HCT116 (cell line): Measurements from ENCODE around the gene FAM117A. TPM values are rescaled to one million over a fixed set of nuclear protein-coding genes. Genes with fewer than 3 reads are reported as not detected.

ENCODE experiments used
- ATAC-seq: fragments of 200-7000 bp; cut with Tn5 transposase; 2 replicates; pipeline ENCODE4 v1.9.1; 2020; ENCODE audit warnings: mild to moderate bottlenecking, moderate library complexity
- BruUV-seq: library from RNA; stranded (reverse); fragments of 400-500 nt; replicated peaks from 2 replicates; lab custom pipeline; 2021; lab: Mats Ljungman, UMichigan
- CTCF ChIA-PET: fragments of 300-600 bp; sonication (Branson Sonifier 250); formaldehyde crosslinking; loops from one replicate; lab custom pipeline; 2021; ENCODE audit warnings: antibody characterized with exemption; lab: Charles Lee
- POLR2A ChIA-PET: fragments of 300-600, 350-600 bp; sonication (Branson Sonifier 250); formaldehyde crosslinking; loops from one replicate; lab custom pipeline; 2021; ENCODE audit warnings: antibody characterized with exemption; lab: Charles Lee
- RAD21 ChIA-PET, 2 experiments: fragments of 300-600 bp; sonication (Branson Sonifier 250); formaldehyde crosslinking; loops; one replicate each; lab custom pipeline; 2023; ENCODE audit warnings: low total read pairs in 2 of 2; ENCODE audit not compliant: uncharacterized antibody in 2 of 2, unreplicated experiment in 2 of 2, low non-redundant PET in 1 of 2; lab: Charles Lee
- DNase-seq: peaks from one replicate; pipeline ENCODE4 v3.0.0-alpha.2; 2010; ENCODE audit warnings: low read depth, low spot score
- H2AFZ ChIP-seq: fragments of 200-600 bp; shearing (Covaris generic), sonication (generic); 2 replicates; pipeline ENCODE4 v1.6.1; 2017; ENCODE audit warnings: low read depth, mixed run types, mixed read lengths, antibody characterized with exemption, low read length; ENCODE audit not compliant: poor library complexity, severe bottlenecking
- H3K27ac ChIP-seq: 2 replicates; pipeline ENCODE4 v1.5.1; 2012; ENCODE audit warnings: low read depth, low read length
- H3K27me3 ChIP-seq: fragments of 200-600 bp; sonication (generic); 2 replicates; pipeline ENCODE4 v1.6.1; 2016; ENCODE audit warnings: mixed run types, low read length, mixed read lengths; ENCODE audit not compliant: insufficient read depth
- H3K36me3 ChIP-seq, 2 experiments: fragments of 200-500 bp in 1 of 2; fragments of 200-600 bp in 1 of 2; sonication (Bioruptor generic) in 1 of 2; sonication (generic) in 1 of 2; 2 replicates each; pipeline versions ENCODE4 v1.5.1 to v1.6.1; 2014 to 2016; ENCODE audit warnings: low read length in 2 of 2, inconsistent platforms in 1 of 2, mixed read lengths in 1 of 2, mixed run types in 1 of 2; ENCODE audit not compliant: insufficient read depth in 2 of 2, control insufficient read depth in 1 of 2
- H3K4me1 ChIP-seq, 2 experiments: fragments of 200-600 bp in 1 of 2; sonication (generic) in 1 of 2; 2 replicates each; pipeline versions ENCODE4 v1.5.1 to v1.6.1; 2012 to 2017; ENCODE audit warnings: low read length in 2 of 2, inconsistent platforms in 1 of 2, mild to moderate bottlenecking in 1 of 2, mixed read lengths in 1 of 2, mixed run types in 1 of 2, moderate library complexity in 1 of 2; ENCODE audit not compliant: insufficient read depth in 2 of 2, control insufficient read depth in 1 of 2
- H3K4me2 ChIP-seq: fragments of 200-600 bp; sonication (generic); 2 replicates; pipeline ENCODE4 v1.6.1; 2017; ENCODE audit warnings: mixed run types, low read length, mixed read lengths
- H3K4me3 ChIP-seq, 2 experiments: fragments of 200-600 bp in 1 of 2; sonication (generic) in 1 of 2; replicated peaks in 1 of 2; 2 replicates each; pipeline ENCODE4 v1.5.1; 2011 to 2016; ENCODE audit warnings: low read length in 2 of 2, control low read depth in 1 of 2, low read depth in 1 of 2, mild to moderate bottlenecking in 1 of 2, mixed read lengths in 1 of 2, mixed run types in 1 of 2
- H3K79me2 ChIP-seq: fragments of 200-600 bp; sonication (generic); 2 replicates; pipeline ENCODE4 v1.6.1; 2017; ENCODE audit warnings: mild to moderate bottlenecking, mixed run types, low read length, moderate library complexity, mixed read lengths; ENCODE audit not compliant: insufficient read depth
- H3K9ac ChIP-seq: fragments of 200-600 bp; sonication (generic); 2 replicates; pipeline ENCODE4 v1.6.1; 2016; ENCODE audit warnings: low read length, mixed read lengths
- H3K9me2 ChIP-seq: fragments of 200-600 bp; sonication (generic), shearing (Covaris generic); 2 replicates; pipeline ENCODE4 v1.6.1; 2017; ENCODE audit warnings: mixed run types, mild to moderate bottlenecking, moderate library complexity; ENCODE audit not compliant: insufficient read depth
- H3K9me3 ChIP-seq, 2 experiments: fragments of 200-500 bp in 1 of 2; fragments of 200-600 bp in 1 of 2; sonication (Bioruptor generic) in 1 of 2; sonication (generic) in 1 of 2; 2 replicates each; pipeline ENCODE4 v1.6.1; 2014 to 2017; ENCODE audit warnings: low read length in 2 of 2, mixed read lengths in 2 of 2, inconsistent platforms in 1 of 2, low read depth in 1 of 2, mild to moderate bottlenecking in 1 of 2, mixed run types in 1 of 2, moderate library complexity in 1 of 2; ENCODE audit not compliant: control insufficient read depth in 1 of 2, insufficient read depth in 1 of 2
- H4K20me1 ChIP-seq: fragments of 200-600 bp; sonication (generic), shearing (Covaris generic); 2 replicates; pipeline ENCODE4 v1.6.1; 2017; ENCODE audit warnings: mixed run types, mild to moderate bottlenecking, moderate library complexity; ENCODE audit not compliant: insufficient read depth
- ATF3 ChIP-seq: IDR thresholded peaks from 2 replicates; pipeline ENCODE4 v1.6.1; 2012
- CBX3 ChIP-seq: IDR thresholded peaks from 2 replicates; pipeline ENCODE4 v1.6.1; 2012; ENCODE audit warnings: low read depth
- CEBPB ChIP-seq: IDR thresholded peaks from 2 replicates; pipeline ENCODE4 v1.6.1; 2012; ENCODE audit warnings: low read depth
- EGR1 ChIP-seq: IDR thresholded peaks from 2 replicates; pipeline ENCODE4 v1.6.1; 2012; ENCODE audit warnings: low read depth
- ELF1 ChIP-seq: IDR thresholded peaks from 2 replicates; pipeline ENCODE4 v1.6.1; 2012; ENCODE audit warnings: low read depth, borderline replicate concordance
- EZH2 ChIP-seq: fragments of 200-600 bp; sonication (generic); IDR thresholded peaks from 2 replicates; pipeline ENCODE4 v1.6.1; 2017; ENCODE audit warnings: antibody characterized with exemption, mixed run types
- EZH2phosphoT487 ChIP-seq: fragments of 200-600 bp; IDR thresholded peaks from 2 replicates; pipeline ENCODE4 v1.6.1; 2018; ENCODE audit warnings: antibody characterized with exemption, borderline replicate concordance
- POLR2A ChIP-seq: IDR thresholded peaks from 2 replicates; pipeline ENCODE4 v1.7.0; 2011; ENCODE audit warnings: borderline replicate concordance; ENCODE audit not compliant: insufficient read depth, insufficient read length; ENCODE audit errors: extremely low read depth
- RAD21 ChIP-seq: IDR thresholded peaks from 2 replicates; pipeline ENCODE4 v1.6.1; 2012; ENCODE audit warnings: low read depth, mild to moderate bottlenecking
- SP1 ChIP-seq: IDR thresholded peaks from 2 replicates; pipeline ENCODE4 v1.6.1; 2012; ENCODE audit warnings: low read depth
- SRF ChIP-seq: IDR thresholded peaks from 2 replicates; pipeline ENCODE4 v1.6.1; 2012; ENCODE audit warnings: low read depth
- YY1 ChIP-seq: IDR thresholded peaks from 2 replicates; pipeline ENCODE4 v1.6.1; 2011; ENCODE audit warnings: low read length, low read depth, moderate library complexity, mild to moderate bottlenecking; ENCODE audit not compliant: insufficient replicate concordance; ENCODE audit errors: extremely low read depth
- ZFX ChIP-seq: fragments of 450-650 bp; IDR thresholded peaks from 2 replicates; pipeline ENCODE4 v1.6.1; 2017
- ZNF274 ChIP-seq: fragments of 200-500 bp; sonication (Bioruptor generic); IDR thresholded peaks from 2 replicates; pipeline ENCODE4 v1.6.1; 2014; ENCODE audit warnings: mild to moderate bottlenecking, low read depth, low read length, inconsistent platforms
- intact Hi-C: fragments of 100-400 bp; cut with micrococcal nuclease; formaldehyde crosslinking; loops from 2 replicates; pipeline ENCODE4 v1.10.0; 2022
- total RNA-seq: library from RNA; stranded (reverse); gene quantifications from one replicate; pipeline ENCODE4 v1.2.1, GENCODE V29; 2021; ENCODE audit not compliant: unreplicated experiment
- TF ChIP-seq, protein P1 (sequence below): IDR thresholded peaks from 2 replicates; pipeline ENCODE4 v1.6.1; 2012
- TF ChIP-seq, protein P2 (sequence below): IDR thresholded peaks from 2 replicates; pipeline ENCODE4 v1.6.1; 2012; ENCODE audit warnings: low read depth
- TF ChIP-seq, protein P3 (sequence below): IDR thresholded peaks from 2 replicates; pipeline ENCODE4 v1.6.1; 2011; ENCODE audit warnings: mild to moderate bottlenecking, low read length, moderate library complexity; ENCODE audit not compliant: insufficient replicate concordance; ENCODE audit errors: extremely low read depth

FAM117A gene
- total RNA-seq, 1 experiment from 2014 or later: 12.8 TPM

GRCh38 chr17:49696233-49696761, 67.6 kb downstream of the FAM117A start (continued):
- TF ChIP-seq ATF3: no peak
- TF ChIP-seq, all 23 proteins: peak for 0

DNA sequence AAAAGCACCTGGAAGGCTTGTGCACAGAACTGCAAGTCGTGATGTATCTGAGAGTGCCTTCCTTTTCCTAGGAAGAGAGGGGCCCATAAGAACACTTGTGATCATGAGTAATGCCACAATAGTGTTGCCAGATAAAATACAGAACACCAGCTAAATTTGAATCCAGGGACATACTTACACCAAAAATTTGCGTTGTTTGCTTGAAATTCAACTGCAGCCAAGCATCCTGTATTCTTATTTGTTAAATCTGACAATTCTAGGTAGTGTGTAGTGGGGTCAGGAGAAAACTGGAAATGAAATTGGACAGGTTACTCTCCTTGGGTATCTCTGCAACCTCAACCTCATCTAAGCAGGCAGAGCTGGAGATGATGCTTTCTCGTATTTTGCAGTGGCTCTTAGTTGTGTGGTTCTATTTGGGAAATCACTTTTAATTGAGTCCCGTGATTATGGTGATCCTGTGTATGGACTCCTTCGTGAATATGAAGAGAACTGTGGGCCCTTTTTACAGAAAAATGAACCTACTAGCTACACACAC, 68.2 kb downstream of the FAM117A start:
- Histone ChIP-seq H3K79me2 (no peaks in the 10 kb centered on the region), H3K27ac (no peak overlapping the region), H3K4me3 (no peak overlapping the region), H3K27me3 (no peaks in the 10 kb centered on the region), H3K9ac (no peak overlapping the region), H3K4me2 (no peak overlapping the region), H3K9me3 (no peaks in the 10 kb centered on the region), H4K20me1 (no peaks in the 10 kb centered on the region), H3K9me2 (no peaks in the 10 kb centered on the region), H3K4me1 (no peaks in the 10 kb centered on the region), H2AFZ (no peak overlapping the region), H3K36me3 (peaks cover 1 to 7% of the 10 kb centered on the region in 2 experiments; a peak in 2 of 4 replicates)
- ChIA-PET POLR2A (interaction anchor here (1.1 to 1.2 kb wide), 2 partner anchors 128 to 138 kb away, joined by 4 read pairs; no protein-coding TSS in a partner anchor), RAD21 (interaction anchor here (1.1 to 2.1 kb wide), 6 partner anchors 126 to 302 kb away, joined by 3 to 10 read pairs (median 6); no protein-coding TSS in a partner anchor), CTCF (interaction anchor here (1.2 to 9.3 kb wide), 10 partner anchors 8 to 398 kb away, joined by 3 to 92 read pairs (median 8); partner anchors contain the start of gene SLC35B1)
- intact Hi-C loops: loop anchor here (1.0 kb wide), 1 partner anchor 125 kb away; no protein-coding TSS in a partner anchor
- DNase-seq (no peak), ATAC-seq (no peak)
- BruUV-seq: no TSS peak
- TF ChIP-seq ATF3 (no peak), ZNF274 (no peak), EZH2 (no peak), RAD21 (no peak), EGR1 (no peak), SP1 (no peak), CBX3 (no peak), ELF1 (no peak), YY1 (no peak), CEBPB (no peak), EZH2phosphoT487 (no peak), SRF (no peak), ZFX (no peak), POLR2A (no peak)
- TF ChIP-seq, protein P1, sequence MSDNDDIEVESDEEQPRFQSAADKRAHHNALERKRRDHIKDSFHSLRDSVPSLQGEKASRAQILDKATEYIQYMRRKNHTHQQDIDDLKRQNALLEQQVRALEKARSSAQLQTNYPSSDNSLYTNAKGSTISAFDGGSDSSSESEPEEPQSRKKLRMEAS: no peak
- TF ChIP-seq, protein P2, sequence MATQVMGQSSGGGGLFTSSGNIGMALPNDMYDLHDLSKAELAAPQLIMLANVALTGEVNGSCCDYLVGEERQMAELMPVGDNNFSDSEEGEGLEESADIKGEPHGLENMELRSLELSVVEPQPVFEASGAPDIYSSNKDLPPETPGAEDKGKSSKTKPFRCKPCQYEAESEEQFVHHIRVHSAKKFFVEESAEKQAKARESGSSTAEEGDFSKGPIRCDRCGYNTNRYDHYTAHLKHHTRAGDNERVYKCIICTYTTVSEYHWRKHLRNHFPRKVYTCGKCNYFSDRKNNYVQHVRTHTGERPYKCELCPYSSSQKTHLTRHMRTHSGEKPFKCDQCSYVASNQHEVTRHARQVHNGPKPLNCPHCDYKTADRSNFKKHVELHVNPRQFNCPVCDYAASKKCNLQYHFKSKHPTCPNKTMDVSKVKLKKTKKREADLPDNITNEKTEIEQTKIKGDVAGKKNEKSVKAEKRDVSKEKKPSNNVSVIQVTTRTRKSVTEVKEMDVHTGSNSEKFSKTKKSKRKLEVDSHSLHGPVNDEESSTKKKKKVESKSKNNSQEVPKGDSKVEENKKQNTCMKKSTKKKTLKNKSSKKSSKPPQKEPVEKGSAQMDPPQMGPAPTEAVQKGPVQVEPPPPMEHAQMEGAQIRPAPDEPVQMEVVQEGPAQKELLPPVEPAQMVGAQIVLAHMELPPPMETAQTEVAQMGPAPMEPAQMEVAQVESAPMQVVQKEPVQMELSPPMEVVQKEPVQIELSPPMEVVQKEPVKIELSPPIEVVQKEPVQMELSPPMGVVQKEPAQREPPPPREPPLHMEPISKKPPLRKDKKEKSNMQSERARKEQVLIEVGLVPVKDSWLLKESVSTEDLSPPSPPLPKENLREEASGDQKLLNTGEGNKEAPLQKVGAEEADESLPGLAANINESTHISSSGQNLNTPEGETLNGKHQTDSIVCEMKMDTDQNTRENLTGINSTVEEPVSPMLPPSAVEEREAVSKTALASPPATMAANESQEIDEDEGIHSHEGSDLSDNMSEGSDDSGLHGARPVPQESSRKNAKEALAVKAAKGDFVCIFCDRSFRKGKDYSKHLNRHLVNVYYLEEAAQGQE: no peak
- TF ChIP-seq, protein P3, sequence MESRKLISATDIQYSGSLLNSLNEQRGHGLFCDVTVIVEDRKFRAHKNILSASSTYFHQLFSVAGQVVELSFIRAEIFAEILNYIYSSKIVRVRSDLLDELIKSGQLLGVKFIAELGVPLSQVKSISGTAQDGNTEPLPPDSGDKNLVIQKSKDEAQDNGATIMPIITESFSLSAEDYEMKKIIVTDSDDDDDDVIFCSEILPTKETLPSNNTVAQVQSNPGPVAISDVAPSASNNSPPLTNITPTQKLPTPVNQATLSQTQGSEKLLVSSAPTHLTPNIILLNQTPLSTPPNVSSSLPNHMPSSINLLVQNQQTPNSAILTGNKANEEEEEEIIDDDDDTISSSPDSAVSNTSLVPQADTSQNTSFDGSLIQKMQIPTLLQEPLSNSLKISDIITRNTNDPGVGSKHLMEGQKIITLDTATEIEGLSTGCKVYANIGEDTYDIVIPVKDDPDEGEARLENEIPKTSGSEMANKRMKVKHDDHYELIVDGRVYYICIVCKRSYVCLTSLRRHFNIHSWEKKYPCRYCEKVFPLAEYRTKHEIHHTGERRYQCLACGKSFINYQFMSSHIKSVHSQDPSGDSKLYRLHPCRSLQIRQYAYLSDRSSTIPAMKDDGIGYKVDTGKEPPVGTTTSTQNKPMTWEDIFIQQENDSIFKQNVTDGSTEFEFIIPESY: no peak
